Mononuclear cell (primary cell): Measurements from ENCODE around the gene ZSWIM3. TPM values are rescaled to one million over a fixed set of nuclear protein-coding genes. Genes with fewer than 3 reads are reported as not detected.

ENCODE experiments used
- H3K27me3 ChIP-seq: 2 replicates; pipeline ENCODE4 v1.6.0; 2011; ENCODE audit warnings: low read length, control low read depth; ENCODE audit not compliant: insufficient read depth
- H3K4me1 ChIP-seq: 2 replicates; pipeline ENCODE4 v1.5.1; 2011; ENCODE audit warnings: mild to moderate bottlenecking, low read length, control low read depth; ENCODE audit not compliant: insufficient read depth
- H3K4me3 ChIP-seq: 2 replicates; pipeline ENCODE4 v1.5.1; 2011; ENCODE audit warnings: mild to moderate bottlenecking, low read length, moderate library complexity
- H3K9me3 ChIP-seq: 2 replicates; pipeline ENCODE4 v1.5.1; 2011; ENCODE audit warnings: low read depth, mild to moderate bottlenecking, control low read depth, low read length
- total RNA-seq: library from RNA; depleted of rRNA; stranded (reverse); fragments of >200 nt; gene quantifications from one replicate; pipeline ENCODE4 v1.2.3, GENCODE V29; 2012

The ZSWIM3 gene
- total RNA-seq, 1 donor = 0.63 TPM

GRCh38 chr20:45842169-45842812, 15.1 kb upstream of the ZSWIM3 start:
- no peaks in the 10 kb centered on the region for H3K9me3 ChIP-seq
- peaks cover 14% of the 10 kb centered on the region for H3K4me1 ChIP-seq
- no peaks in the 10 kb centered on the region for H3K27me3 ChIP-seq
- H3K4me3 ChIP-seq = no peak overlapping the region

GRCh38 chr20:45843506-45843905, 13.9 kb upstream of the ZSWIM3 start:
- Histone ChIP-seq H3K9me3 (no peaks in the 10 kb centered on the region), H3K4me3 (no peak overlapping the region), H3K4me1 (peaks cover 14% of the 10 kb centered on the region)

GRCh38 chr20:45845452-45845851, 12.0 kb upstream of the ZSWIM3 start:
- Histone ChIP-seq H3K4me1 (peaks cover 14% of the 10 kb centered on the region), H3K9me3 (no peaks in the 10 kb centered on the region), H3K4me3 (no peak overlapping the region), H3K27me3 (no peaks in the 10 kb centered on the region)

More at GRCh38 chr20:45843506-45843905, 13.9 kb upstream of the ZSWIM3 start:
- no peaks in the 10 kb centered on the region for H3K27me3 ChIP-seq

- H3K4me1 ChIP-seq = no peaks in the 10 kb centered on the region
- H3K4me3 ChIP-seq = no peak overlapping the region
- H3K27me3 ChIP-seq = no peaks in the 10 kb centered on the region
- H3K9me3 ChIP-seq = no peaks in the 10 kb centered on the region
These were observed 9.0 kb upstream of the ZSWIM3 start for GRCh38 chr20:45848421-45848820.

GRCh38 chr20:45848969-45849582, 8.3 kb upstream of the ZSWIM3 start:
- Histone ChIP-seq H3K4me1 (no peaks in the 10 kb centered on the region), H3K9me3 (no peaks in the 10 kb centered on the region), H3K4me3 (no peak overlapping the region), H3K27me3 (no peaks in the 10 kb centered on the region)

- H3K9me3 ChIP-seq = no peaks in the 10 kb centered on the region
These were observed 7.2 kb upstream of the ZSWIM3 start for GRCh38 chr20:45850238-45850637.

GRCh38 chr20:45850926-45851325, 6.5 kb upstream of the ZSWIM3 start:
- H3K27me3 ChIP-seq = no peaks in the 10 kb centered on the region
- H3K4me3 ChIP-seq = no peak overlapping the region
- H3K4me1 ChIP-seq = peaks cover 11% of the 10 kb centered on the region
- H3K9me3 ChIP-seq = no peaks in the 10 kb centered on the region

More at GRCh38 chr20:45850238-45850637, 7.2 kb upstream of the ZSWIM3 start:
- Histone ChIP-seq H3K4me3 (no peak overlapping the region), H3K4me1 (peaks cover 7% of the 10 kb centered on the region), H3K27me3 (no peaks in the 10 kb centered on the region)

- no peaks in the 10 kb centered on the region for H3K9me3 ChIP-seq
- peaks cover 17% of the 10 kb centered on the region for H3K4me1 ChIP-seq
- H3K27me3 ChIP-seq = no peaks in the 10 kb centered on the region
- no peak overlapping the region for H3K4me3 ChIP-seq
These were observed 5.9 kb upstream of the ZSWIM3 start for GRCh38 chr20:45851501-45851900.

- Histone ChIP-seq H3K4me3 (no peak overlapping the region), H3K4me1 (peaks cover 21% of the 10 kb centered on the region), H3K9me3 (no peaks in the 10 kb centered on the region), H3K27me3 (no peaks in the 10 kb centered on the region)
These were observed 5.1 kb upstream of the ZSWIM3 start for GRCh38 chr20:45852326-45852725.

- Histone ChIP-seq H3K4me1 (peaks cover 27% of the 10 kb centered on the region), H3K27me3 (no peaks in the 10 kb centered on the region), H3K9me3 (no peaks in the 10 kb centered on the region), H3K4me3 (no peak overlapping the region)
These were observed 3.9 kb upstream of the ZSWIM3 start for GRCh38 chr20:45853484-45853883.

GRCh38 chr20:45857882-45858216, 435 bp downstream of the ZSWIM3 start:
- no peaks in the 10 kb centered on the region for H3K27me3 ChIP-seq
- H3K9me3 ChIP-seq = no peaks in the 10 kb centered on the region
- H3K4me3 ChIP-seq = peak overlapping the region; percentile 67
- peaks cover 28% of the 10 kb centered on the region for H3K4me1 ChIP-seq

- Histone ChIP-seq H3K4me1 (peaks cover 25% of the 10 kb centered on the region), H3K4me3 (no peak overlapping the region), H3K27me3 (no peaks in the 10 kb centered on the region), H3K9me3 (no peaks in the 10 kb centered on the region)
These were observed 2.5 kb downstream of the ZSWIM3 start for GRCh38 chr20:45859916-45860315.

- Histone ChIP-seq H3K9me3 (no peaks in the 10 kb centered on the region), H3K27me3 (no peaks in the 10 kb centered on the region), H3K4me1 (peaks cover 20% of the 10 kb centered on the region), H3K4me3 (no peak overlapping the region)
These were observed 3.3 kb downstream of the ZSWIM3 start for GRCh38 chr20:45860560-45861220.

- H3K27me3 ChIP-seq = no peaks in the 10 kb centered on the region
- H3K9me3 ChIP-seq = no peaks in the 10 kb centered on the region
- peaks cover 12% of the 10 kb centered on the region for H3K4me1 ChIP-seq
- no peak overlapping the region for H3K4me3 ChIP-seq
These were observed 4.0 kb downstream of the ZSWIM3 start for GRCh38 chr20:45861221-45862075.
